Peyer's patch (tissue), 4 donors: Measurements from ENCODE around the gene ACSS1.

Source experiments
- POLR2A ChIP-seq, 2 donors: fragments of 450-650 bp; IDR thresholded peaks; one replicate each; pipeline ENCODE4 v1.5.1; 2017; ENCODE audit warnings: antibody characterized with exemption in 2 of 2, mild to moderate bottlenecking in 2 of 2, moderate library complexity in 2 of 2
- TF ChIP-seq, protein P1 (sequence below), 6 experiments: fragments of 450-650 bp in 4 of 6; fragments of 200-600 bp in 2 of 6; sonication (generic) in 1 of 6; IDR thresholded peaks; one replicate each; pipeline ENCODE4 v1.5.1; 2017 to 2019; ENCODE audit warnings: antibody characterized with exemption in 6 of 6, mild to moderate bottlenecking in 3 of 6, moderate library complexity in 1 of 6

DNA sequence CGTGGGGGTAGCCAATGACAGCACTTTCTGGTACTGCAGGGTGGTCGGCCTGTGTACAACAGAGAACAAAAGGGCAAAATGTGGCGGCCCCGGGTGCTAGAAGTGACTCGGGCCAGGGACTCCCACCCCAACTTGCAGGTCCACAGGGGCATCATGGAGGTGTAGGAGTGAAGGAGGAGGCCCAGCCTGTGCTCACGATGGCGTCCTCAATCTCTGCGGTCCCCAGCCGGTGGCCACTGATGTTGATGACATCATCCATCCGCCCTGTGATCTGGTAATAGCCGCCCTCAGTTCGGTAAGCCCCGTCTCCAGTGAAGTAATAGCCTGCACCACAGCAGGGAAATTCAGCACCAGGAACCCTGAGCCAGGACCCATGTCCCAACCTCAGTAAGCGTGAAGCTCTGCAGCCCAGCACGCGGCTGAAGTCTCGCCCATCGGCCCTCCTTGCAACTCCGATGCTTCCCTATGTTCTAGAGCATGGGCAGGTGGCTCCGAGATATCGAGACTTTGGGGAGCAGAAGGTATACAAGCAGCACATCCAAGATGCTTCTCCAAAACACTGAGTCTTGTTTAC, 45.2 kb downstream of the ACSS1 start:
- TF ChIP-seq, protein P1, sequence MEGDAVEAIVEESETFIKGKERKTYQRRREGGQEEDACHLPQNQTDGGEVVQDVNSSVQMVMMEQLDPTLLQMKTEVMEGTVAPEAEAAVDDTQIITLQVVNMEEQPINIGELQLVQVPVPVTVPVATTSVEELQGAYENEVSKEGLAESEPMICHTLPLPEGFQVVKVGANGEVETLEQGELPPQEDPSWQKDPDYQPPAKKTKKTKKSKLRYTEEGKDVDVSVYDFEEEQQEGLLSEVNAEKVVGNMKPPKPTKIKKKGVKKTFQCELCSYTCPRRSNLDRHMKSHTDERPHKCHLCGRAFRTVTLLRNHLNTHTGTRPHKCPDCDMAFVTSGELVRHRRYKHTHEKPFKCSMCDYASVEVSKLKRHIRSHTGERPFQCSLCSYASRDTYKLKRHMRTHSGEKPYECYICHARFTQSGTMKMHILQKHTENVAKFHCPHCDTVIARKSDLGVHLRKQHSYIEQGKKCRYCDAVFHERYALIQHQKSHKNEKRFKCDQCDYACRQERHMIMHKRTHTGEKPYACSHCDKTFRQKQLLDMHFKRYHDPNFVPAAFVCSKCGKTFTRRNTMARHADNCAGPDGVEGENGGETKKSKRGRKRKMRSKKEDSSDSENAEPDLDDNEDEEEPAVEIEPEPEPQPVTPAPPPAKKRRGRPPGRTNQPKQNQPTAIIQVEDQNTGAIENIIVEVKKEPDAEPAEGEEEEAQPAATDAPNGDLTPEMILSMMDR (IDR thresholded peaks at IDR 0.05), result no peak
- no peak for TF ChIP-seq POLR2A (IDR thresholded peaks at IDR 0.05)
